Kasumi-1 (cell line): ENCODE results near the gene CASZ1.

Source experiments
- DNase-seq, 2 experiments: peaks; one replicate each; lab custom pipeline; 2025; lab: John Stamatoyannopoulos, UW

The CASZ1 gene

GRCh38 chr1:10796029-10796944, at the start of gene CASZ1:
TSS of gene CASZ1 (minus strand) at chr1:10796646. CDS start at chr1:10693889, 102,757 bp downstream.
- peak; percentile 19 to 48 for DNase-seq

- no peak for DNase-seq
Measured at GRCh38 chr1:10843697-10844096, 47.3 kb upstream of the CASZ1 start.

GRCh38 chr1:10841118-10841517, 44.7 kb upstream of the CASZ1 start:
- DNase-seq, result no peak

- no peak for DNase-seq
Measured at GRCh38 chr1:10839188-10839770, 42.8 kb upstream of the CASZ1 start.

GRCh38 chr1:10838541-10838940, 42.1 kb upstream of the CASZ1 start:
- DNase-seq, result no peak

- DNase-seq, result no peak
Measured at GRCh38 chr1:10836726-10837125, 40.3 kb upstream of the CASZ1 start.

GRCh38 chr1:10835822-10836421, 39.5 kb upstream of the CASZ1 start:
- peak; percentile 3 to 5 for DNase-seq

- no peak for DNase-seq
Measured at GRCh38 chr1:10835421-10835820, 39.0 kb upstream of the CASZ1 start.

GRCh38 chr1:10834770-10835412, 38.4 kb upstream of the CASZ1 start:
- no peak for DNase-seq

- DNase-seq, result no peak
Measured at GRCh38 chr1:10833630-10834557, 37.4 kb upstream of the CASZ1 start.

- no peak for DNase-seq
Measured at GRCh38 chr1:10832703-10833102, 36.3 kb upstream of the CASZ1 start.

- DNase-seq, result no peak
Measured at GRCh38 chr1:10830961-10831668, 34.7 kb upstream of the CASZ1 start.

- no peak for DNase-seq
Measured at GRCh38 chr1:10829965-10830515, 33.6 kb upstream of the CASZ1 start.

- no peak for DNase-seq
Measured at GRCh38 chr1:10829067-10829818, 32.8 kb upstream of the CASZ1 start.

- no peak for DNase-seq
Measured at GRCh38 chr1:10827377-10828333, 31.2 kb upstream of the CASZ1 start.

- DNase-seq, result no peak
Measured at GRCh38 chr1:10825592-10825991, 29.1 kb upstream of the CASZ1 start.

- DNase-seq, result no peak
Measured at GRCh38 chr1:10824821-10825540, 28.5 kb upstream of the CASZ1 start.

GRCh38 chr1:10823000-10823401, 26.6 kb upstream of the CASZ1 start:
- DNase-seq, result no peak
